Measurements from ENCODE around the gene FKBP11. TPM values are rescaled to one million over a fixed set of nuclear protein-coding genes. Genes with fewer than 3 reads are reported as not detected.

FKBP11 gene
- total RNA-seq, result 38.7 and 43.6 TPM in 2 replicates

DNA sequence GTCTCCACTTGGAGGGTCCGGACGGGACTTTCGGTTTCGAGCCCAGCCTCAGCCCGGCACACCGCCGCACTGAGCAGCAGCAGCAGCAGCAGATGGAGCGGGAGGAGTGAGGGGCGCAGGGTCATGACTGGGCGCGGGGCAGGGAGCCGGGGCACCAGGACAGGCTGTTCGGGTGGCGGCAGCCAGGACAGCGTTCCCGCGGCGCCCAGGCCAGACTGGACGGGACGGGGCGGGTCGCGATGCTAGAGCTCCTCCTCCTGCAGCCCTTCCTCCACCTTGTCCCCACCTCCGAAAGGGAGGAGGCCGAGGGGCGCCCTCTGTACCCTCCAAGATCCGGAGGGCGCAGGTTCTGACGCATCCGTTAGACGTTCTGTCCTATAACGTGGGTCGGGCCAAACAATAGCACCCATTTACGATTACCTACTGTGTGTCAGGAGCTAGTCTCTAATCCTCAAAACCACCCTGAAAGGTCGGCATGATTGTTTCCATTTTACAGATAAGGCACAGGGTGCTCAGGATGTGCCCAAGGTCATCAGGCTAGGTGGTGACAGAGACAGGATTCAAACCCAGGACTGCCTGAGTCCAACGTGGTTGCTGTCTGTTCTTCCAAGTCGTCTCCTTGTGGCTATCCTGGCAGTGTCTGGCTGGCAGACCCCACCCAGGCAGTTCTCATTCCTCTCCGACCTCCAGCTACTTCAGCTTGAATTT is at the start of gene FKBP11:
FKBP11 (minus strand) TSS at position 189 of the 708 bp plus-strand sequence; CDS start at position 125, 64 bp downstream.

DNA sequence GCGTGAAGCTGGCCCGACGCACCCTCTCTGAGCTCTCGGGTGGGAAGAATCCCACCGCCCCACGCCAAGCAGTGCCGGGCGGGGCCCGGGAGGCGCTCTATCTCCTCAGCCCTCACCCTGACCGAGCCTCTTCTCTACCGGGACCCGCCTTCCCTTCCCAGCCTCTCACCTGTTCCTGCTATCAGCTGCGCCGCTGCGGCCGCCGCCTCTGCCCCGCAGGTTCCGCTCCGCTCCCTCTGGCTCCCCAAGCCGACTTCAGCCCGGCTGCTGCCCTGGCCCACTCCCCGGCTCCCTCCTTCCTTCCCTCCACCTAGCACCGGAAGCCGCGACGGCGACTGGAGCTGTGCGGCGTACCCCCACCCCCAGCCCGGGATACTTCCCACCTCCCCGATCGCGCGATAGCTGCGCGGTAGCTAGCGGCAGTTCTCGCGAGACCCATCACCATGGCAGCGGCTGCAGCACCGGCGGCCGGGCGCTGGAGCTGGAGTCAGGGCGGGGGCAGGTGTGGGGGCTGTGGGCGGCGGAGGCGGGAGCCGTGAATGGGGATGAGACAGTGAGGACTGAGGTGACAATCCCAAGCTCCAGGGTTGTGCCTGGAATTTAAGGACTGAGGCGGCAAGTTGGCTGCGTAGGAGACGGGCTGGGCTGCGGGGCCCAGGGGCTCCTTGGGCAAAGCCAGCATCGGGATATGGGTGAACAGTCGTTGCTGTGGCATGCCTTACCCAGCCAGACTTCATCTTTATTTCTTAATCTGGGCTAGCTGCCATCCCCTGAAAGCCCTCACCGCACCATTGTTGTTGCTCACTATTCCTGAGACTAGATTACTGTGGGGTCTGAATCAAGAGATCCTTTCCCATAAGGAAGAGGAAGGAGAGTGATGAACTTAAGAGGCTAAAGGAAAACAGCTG is 32.1 kb upstream of the FKBP11 start, which contains the start of gene ARF3:
ARF3 (minus strand) TSS at position 347 of the 908 bp plus-strand sequence. CDS start 16,392 bp downstream, outside the sequence.

Other genes starting within 250 kb of the FKBP11 start
- gene KANSL2, start 243.3 kb downstream of the FKBP11 start, total RNA-seq, result 33.1 and 38.0 TPM in 2 replicates
- 19.1 and 22.9 TPM in 2 replicates for gene CCNT1, start 208.8 kb downstream of the FKBP11 start, total RNA-seq
- gene ADCY6, start 136.4 kb downstream of the FKBP11 start, total RNA-seq, result 41.0 and 43.7 TPM in 2 replicates
- gene CACNB3, start 107.0 kb downstream of the FKBP11 start, total RNA-seq, result 12.2 and 12.4 TPM in 2 replicates
- 79.4 and 91.2 TPM in 2 replicates for gene DDX23, start 73.3 kb downstream of the FKBP11 start, total RNA-seq
- gene RND1, start 59.6 kb downstream of the FKBP11 start, total RNA-seq, result 0.14 and 0.55 TPM in 2 replicates
- 25.3 and 27.6 TPM in 2 replicates for gene ARF3, start 32.0 kb upstream of the FKBP11 start, total RNA-seq
- 0.18 TPM in 1 of 2 replicates, not detected in the other for gene WNT10B, start 46.2 kb upstream of the FKBP11 start, total RNA-seq
- gene WNT1, start 52.8 kb upstream of the FKBP11 start, total RNA-seq, result not detected in 2 replicates
- under 0.01 and 0.18 TPM in 2 replicates for gene DDN, start 73.9 kb upstream of the FKBP11 start, total RNA-seq
- 77.1 and 87.0 TPM in 2 replicates for gene PRKAG1, start 93.3 kb upstream of the FKBP11 start, total RNA-seq
- gene KMT2D, start 135.3 kb upstream of the FKBP11 start, total RNA-seq, result 14.9 and 20.7 TPM in 2 replicates
- gene RHEBL1, start 144.5 kb upstream of the FKBP11 start, total RNA-seq, result 0.28 TPM in 1 of 2 replicates, not detected in the other
- gene DHH, start 169.3 kb upstream of the FKBP11 start, total RNA-seq, result under 0.01 and 0.09 TPM in 2 replicates
- 57.7 and 58.9 TPM in 2 replicates for gene LMBR1L, start 185.4 kb upstream of the FKBP11 start, total RNA-seq
- 546 and 788 TPM in 2 replicates for gene TUBA1B, start 205.9 kb upstream of the FKBP11 start, total RNA-seq